HT-29 (cell line): ENCODE measurements around the gene CGNL1. TPM values are rescaled to one million over a fixed set of nuclear protein-coding genes. Genes with fewer than 3 reads are reported as not detected.

Experiments
- DNase-seq: peaks from one replicate; pipeline ENCODE4 v3.0.0-alpha.2; 2015; ENCODE audit warnings: low spot score
- total RNA-seq: library from RNA; depleted of rRNA; stranded (reverse); fragments of >200 nt; shearing (Covaris generic); gene quantifications from 2 replicates; pipeline ENCODE4 v1.2.3, GENCODE V29; 2014

The CGNL1 gene
- total RNA-seq, 1 experiment from 2014 or later = 0.36 TPM

GRCh38 chr15:57495041-57495440 lies 118.7 kb downstream of the CGNL1 start:
- no peak for DNase-seq

DNA sequence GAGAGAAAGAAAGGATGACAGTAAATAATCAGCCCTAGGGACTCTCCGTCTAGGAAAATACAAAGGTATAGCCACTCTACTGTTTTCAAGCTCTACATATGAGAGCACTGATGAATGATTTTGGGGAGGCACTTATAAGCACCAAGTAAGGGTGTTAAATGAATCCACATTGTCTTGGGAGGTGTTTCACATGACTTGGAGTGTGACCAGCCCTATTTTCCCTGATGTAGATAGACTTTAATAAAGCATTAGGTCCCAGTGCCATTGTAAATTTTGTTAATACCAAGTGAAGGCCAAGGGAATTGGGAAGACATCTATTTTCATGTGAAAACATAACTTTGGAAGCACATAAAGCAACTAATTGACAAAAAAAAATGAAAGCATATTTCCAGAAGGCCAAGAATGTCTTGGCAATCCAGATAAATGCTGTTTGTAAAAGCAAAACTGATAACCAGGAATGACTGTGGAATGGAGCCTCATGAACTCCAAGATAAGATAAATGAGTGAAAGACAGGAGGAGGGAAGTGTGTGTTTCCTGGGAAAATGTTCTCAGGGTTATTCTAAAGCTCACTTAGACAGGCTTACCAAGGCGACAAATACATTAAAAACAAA lies 119.4 kb downstream of the CGNL1 start:
- DNase-seq = no peak

DNA sequence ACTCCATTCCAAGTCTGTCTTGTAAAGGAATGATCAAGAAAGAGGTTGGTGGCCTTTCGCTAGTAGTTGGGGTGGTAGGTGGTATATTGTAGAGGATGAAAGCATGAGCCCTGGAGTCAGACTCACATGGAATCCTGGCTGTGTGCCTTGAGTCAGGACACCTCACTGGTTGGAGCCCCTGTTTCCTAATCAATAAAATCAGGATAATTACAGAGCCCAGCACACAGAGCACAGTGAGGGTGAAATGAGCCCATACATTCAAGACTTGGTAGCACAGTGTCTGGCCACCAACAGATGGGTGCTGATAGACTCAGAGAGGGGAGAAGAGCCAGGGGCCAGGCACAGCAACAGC lies 120.3 kb downstream of the CGNL1 start:
- DNase-seq = no peak

GRCh38 chr15:57496946-57497869 lies 120.9 kb downstream of the CGNL1 start:
- peak; percentile 87 for DNase-seq

DNA sequence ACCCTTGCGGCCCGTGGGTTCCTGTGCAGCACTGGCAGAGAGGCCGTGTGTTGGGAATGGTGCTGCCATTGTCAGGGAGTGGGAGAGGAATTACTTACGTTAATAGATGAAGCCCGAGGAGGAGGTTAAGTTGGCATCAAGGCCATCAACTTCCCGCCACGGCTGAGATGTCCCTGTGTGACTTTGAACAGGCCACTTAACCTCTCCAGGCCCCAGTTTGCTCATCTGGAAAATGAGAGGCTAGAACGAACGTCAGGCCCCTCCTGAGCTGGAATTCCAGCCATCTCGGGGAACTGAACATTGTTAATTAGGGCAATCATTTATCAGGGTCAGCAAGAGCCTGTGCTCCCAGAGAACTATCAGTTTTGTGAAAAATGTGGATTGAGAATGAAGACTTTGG lies 124.0 kb downstream of the CGNL1 start:
- no peak for DNase-seq

- no peak for DNase-seq
Observed at GRCh38 chr15:57500979-57501576, 124.8 kb downstream of the CGNL1 start.

DNA sequence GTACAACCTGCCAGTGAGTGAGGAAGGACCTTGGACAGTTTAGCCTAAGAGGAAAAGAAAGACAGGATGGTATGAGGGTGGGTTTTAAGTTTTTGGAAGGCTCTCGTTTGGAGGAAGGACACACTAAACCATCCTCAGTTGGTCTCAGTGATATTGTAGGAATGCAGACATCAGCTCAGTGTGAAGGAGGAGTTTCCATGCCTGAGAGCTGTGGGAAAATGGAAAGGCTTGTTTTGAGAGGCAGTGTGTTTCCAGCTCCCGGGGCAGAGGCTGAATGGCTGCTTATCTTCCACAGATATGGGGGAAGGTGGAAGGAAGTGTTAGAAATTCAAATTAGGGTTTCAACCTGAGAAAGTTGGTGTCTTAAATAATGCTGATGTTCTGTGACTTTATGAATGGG lies 125.8 kb downstream of the CGNL1 start:
- no peak for DNase-seq

- peak; percentile 25 for DNase-seq
Observed at GRCh38 chr15:57503051-57503702, 126.9 kb downstream of the CGNL1 start.

DNA sequence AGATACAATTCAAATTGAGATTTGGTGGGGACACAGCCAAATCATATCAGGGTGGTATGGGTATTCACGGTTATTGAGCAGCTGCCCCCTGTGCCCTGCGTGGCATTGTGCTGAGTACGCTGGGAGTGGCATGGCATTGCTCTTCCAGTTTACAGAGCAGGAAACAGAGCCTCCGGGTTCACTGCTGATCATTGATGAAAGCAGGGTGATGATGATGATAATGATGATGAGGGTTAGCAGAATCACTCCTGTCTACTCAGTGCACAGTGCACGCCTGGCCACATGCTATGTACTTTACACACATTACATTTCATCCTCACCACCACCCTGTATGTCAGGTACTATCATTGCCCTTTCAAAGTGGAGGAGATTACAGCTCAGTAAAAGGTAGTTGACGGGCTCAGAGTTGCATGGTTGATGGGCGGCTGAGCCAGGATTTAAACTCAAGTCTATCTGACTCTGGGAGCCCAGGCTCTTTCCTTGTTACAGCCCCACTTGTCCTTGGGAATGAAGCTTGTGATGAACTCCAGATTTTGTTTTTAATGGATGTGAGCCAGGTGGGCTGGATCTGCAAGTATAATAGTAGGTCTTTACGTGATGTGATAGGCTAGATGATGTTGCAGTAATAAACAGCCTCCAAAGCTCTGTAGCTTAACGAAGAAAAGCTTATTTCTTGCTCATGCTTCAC lies 127.8 kb downstream of the CGNL1 start:
- no peak for DNase-seq

DNA sequence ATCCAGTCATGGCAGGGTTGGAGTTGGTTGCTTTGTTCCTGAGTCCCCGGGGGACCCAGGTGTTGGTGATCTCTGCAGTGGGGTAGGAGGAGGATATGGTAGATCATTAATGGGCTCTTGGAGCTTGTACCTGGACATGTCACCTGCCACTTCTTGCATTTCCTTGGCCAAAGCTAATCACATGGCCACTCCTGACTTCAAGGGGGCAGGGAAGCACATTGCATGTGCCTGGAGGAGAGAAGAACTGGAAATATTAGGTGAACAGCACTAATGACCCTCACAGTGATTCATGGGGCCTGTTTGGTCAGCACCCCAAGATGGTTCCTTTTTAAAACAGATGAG lies 128.3 kb downstream of the CGNL1 start:
- DNase-seq = no peak

DNA sequence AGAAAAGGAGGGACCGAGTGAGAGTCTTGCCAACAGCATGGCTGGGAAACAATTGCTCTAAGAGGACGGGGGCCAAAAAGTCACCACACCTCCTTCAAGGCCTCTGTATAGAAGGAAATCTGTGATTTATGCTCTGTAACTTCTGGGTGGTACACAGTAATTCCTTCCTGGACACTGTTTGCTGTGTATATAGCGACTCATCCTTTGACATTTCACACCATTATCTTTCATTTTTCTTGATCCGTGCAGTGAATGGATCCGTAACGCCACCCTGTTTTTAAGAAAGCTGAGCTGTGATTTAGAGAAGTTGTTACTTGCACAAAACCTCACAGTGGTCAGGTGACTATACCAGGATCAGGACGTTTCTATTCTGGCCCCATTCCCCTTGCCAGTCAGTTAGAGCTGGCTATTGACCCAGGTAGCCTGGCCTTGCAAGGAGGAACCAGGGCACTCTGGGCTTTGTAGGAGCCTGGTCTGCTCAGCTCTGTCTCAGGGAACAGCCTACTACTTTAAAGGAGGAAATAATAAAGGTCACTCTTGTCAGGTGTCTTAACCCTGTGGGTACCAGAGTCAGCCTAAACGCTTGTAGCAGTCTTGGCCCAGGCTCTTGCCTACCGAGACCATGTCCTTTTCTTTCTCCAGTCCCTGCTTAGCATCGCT lies 128.9 kb downstream of the CGNL1 start:
- peak; percentile 74 for DNase-seq

DNA sequence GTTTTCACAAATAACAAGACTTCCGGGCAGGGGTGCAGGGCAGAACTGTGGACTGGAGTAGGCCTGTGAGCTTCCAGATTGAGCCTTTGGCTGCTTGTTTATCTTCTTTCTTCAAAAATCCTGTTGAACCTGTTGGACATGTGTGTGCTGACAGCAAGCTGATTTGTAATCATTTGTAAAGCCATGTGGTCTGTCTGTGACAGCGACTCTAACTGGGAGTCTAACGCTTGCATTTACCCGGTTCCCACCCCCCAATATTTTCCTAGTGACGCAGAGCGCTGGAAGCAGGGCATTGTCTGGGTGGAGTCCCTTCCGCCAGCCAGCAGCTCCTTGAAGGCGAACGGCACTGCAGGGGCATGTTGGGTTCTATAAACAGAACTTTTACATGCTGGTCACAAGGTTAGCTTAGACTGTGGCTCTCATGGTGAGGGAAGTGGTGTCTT lies 129.7 kb downstream of the CGNL1 start:
- DNase-seq = peak; percentile 99

- no peak for DNase-seq
Observed at GRCh38 chr15:57506422-57506821, 130.1 kb downstream of the CGNL1 start.

DNA sequence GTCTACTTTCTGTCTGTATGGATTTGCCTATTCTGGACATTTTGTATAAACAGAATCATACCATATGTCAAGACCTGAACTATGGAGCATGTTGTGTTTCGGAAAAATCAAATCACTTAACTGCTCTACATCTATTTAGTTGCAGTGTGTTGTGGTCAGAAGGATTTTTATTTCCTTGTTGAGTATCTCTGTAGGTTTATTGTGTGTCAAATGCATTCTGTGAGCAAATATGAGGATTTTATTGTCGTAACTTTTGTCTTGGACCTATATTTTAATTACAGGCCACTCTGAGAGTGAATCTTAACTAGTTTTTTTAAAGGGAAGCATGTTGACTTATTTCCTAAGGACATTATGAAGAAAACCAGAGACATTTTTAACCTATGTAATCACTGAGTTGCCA lies 130.8 kb downstream of the CGNL1 start:
- DNase-seq = peak; percentile 61

- DNase-seq = no peak
Observed at GRCh38 chr15:57509126-57509525, 132.8 kb downstream of the CGNL1 start.

GRCh38 chr15:57509965-57510364 lies 133.7 kb downstream of the CGNL1 start:
- no peak for DNase-seq

DNA sequence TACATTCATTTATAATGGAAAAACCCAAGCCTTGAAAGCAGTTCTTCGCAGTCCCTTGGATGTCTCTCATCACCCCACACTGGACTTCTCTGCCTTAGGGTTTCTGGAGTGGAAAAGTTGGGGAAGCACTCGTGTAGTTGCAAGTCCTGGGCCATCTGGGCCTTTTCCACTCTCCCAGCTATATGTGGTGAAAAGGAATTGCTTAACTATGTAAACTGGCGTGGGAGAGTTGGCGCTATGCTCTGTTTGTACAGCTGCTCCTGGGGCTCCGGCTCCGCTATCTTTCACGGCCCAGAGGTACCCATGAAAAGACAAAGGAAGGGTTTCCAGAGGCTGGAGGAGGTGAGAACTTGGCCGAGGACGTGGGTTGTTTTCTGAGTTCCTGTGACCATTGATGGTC lies 134.3 kb downstream of the CGNL1 start:
- no peak for DNase-seq

GRCh38 chr15:57516327-57517029 lies 140.2 kb downstream of the CGNL1 start:
- DNase-seq = no peak

DNA sequence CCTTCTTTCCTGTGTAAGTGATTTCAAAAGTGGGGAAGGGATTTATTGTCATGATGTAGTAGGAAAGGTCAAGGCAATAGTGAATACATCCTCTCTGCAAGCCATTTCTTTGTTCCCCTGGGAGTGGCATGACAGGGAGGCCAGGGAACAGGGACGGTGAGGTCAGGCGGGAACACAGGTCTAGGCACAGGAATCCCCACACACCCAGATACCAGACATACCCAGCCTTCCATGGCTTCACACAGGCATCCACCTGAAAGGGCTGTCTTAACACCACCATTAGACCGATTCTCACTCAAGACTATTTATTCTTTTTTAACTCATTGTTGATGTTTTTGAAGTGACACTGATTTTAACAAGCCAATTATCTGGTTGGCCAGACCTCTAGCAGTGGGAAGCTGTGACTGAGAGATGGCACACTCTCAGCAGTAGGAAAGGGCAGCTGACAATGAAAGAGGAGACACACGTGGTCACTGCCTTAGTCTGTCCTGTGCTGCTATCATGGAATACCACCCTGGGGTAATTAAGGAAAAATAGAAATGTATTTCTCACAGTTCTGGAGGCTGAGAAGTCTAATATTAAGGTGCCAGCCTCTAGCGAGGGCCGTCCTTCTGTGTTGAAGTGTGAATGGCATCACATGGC lies 140.8 kb downstream of the CGNL1 start:
- DNase-seq = no peak
